ENCODE measurements around the gene SSBP3.

Gene SSBP3

GRCh38 chr1:54270543-54270942 is 135.7 kb downstream of the SSBP3 start:
- no peak for DNase-seq (ENCODE audit: low read depth)
- no peak overlapping the region for H3K4me3 ChIP-seq (replicated peaks; ENCODE audit: low read depth, low read length)
- TF ChIP-seq CTCF (IDR thresholded peaks at IDR 0.05; ENCODE audit: low read length, missing control alignments) = no peak

- no peak overlapping the region for H3K4me3 ChIP-seq (replicated peaks; ENCODE audit: low read depth, low read length)
- no peak for DNase-seq (ENCODE audit: low read depth)
- no peak for TF ChIP-seq CTCF (IDR thresholded peaks at IDR 0.05; ENCODE audit: low read length, missing control alignments)
Measured at GRCh38 chr1:54268762-54269297, 137.4 kb downstream of the SSBP3 start.

- no peak overlapping the region for H3K4me3 ChIP-seq (replicated peaks; ENCODE audit: low read depth, low read length)
- no peak for TF ChIP-seq CTCF (IDR thresholded peaks at IDR 0.05; ENCODE audit: low read length, missing control alignments)
- DNase-seq (ENCODE audit: low read depth) = no peak
Measured at GRCh38 chr1:54267815-54268761, 138.1 kb downstream of the SSBP3 start.

- no peak for TF ChIP-seq CTCF (IDR thresholded peaks at IDR 0.05; ENCODE audit: low read length, missing control alignments)
- no peak overlapping the region for H3K4me3 ChIP-seq (replicated peaks; ENCODE audit: low read depth, low read length)
- no peak for DNase-seq (ENCODE audit: low read depth)
Measured at GRCh38 chr1:54266908-54267307, 139.3 kb downstream of the SSBP3 start.

GRCh38 chr1:54266195-54266594 is 140.0 kb downstream of the SSBP3 start:
- no peak for TF ChIP-seq CTCF (IDR thresholded peaks at IDR 0.05; ENCODE audit: low read length, missing control alignments)
- no peak for DNase-seq (ENCODE audit: low read depth)
- no peak overlapping the region for H3K4me3 ChIP-seq (replicated peaks; ENCODE audit: low read depth, low read length)

- no peak for DNase-seq (ENCODE audit: low read depth)
- no peak for TF ChIP-seq CTCF (IDR thresholded peaks at IDR 0.05; ENCODE audit: low read length, missing control alignments)
- no peak overlapping the region for H3K4me3 ChIP-seq (replicated peaks; ENCODE audit: low read depth, low read length)
Measured at GRCh38 chr1:54265659-54266058, 140.5 kb downstream of the SSBP3 start.

Data from fibroblast of pulmonary artery (primary cell).